ENCODE results near the gene CLIC6.

GRCh38 chr21:34651642-34652041 is 17.2 kb upstream of the CLIC6 start:
- TF ChIP-seq CTCF (IDR thresholded peaks at IDR 0.05) (no peak), ZFX (IDR thresholded peaks at IDR 0.05; ENCODE audit: borderline replicate concordance) (no peak)
